Measurements from ENCODE around the gene COX8A. TPM values are rescaled to one million over a fixed set of nuclear protein-coding genes. Genes with fewer than 3 reads are reported as not detected.

The COX8A gene
- total and polyA plus RNA-seq, 3 experiments from 2014 or later = 373 to 424 (median 388) TPM

DNA sequence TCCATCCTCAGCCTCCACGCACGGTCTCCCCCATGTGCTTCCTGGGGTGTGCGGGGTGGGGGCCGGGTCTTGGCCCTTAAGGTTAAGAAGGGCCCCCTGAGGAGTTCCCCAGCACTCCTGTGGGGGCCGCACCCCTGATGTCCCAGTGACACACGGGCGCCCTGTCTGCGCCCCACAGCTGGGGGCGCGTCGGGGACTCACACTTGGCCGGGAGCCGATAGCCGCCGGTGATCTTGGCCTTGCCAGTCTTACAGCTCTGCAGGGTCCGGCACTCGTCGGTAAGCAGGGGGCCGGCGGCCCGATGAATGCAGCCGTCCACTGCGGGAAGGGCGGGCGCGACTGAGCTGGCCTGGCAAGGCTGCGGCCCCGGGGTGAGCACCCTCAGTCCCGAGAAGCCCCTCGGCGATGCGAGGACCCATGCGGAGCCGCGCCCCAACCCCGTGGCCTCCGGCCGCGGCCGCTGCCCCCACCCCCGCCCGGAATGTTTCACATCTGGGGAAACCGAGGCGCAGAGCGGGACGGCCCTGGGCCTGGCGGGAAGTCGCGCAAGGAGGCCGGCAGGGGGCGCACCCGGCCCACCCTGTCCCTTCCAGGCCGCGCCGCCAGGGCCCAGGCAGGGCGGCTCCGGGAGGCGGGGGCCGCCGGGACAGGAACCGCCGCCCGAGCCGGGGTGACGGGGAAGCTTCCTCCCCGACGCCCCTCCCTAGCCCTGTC lies 25.8 kb downstream of the COX8A start:
- H3K36me3 ChIP-seq (ENCODE audit: insufficient read depth, low read length) = peaks cover 4% of the 10 kb centered on the region
- ChIA-PET POLR2A (interaction anchor here (1.0 to 1.2 kb wide), 3 partner anchors 14 to 112 kb away, joined by 3 read pairs; partner anchors contain the start of gene OTUB1), CTCF (interaction anchor here (0.7 to 4.9 kb wide), 36 partner anchors 9 to 331 kb away, joined by 3 to 64 read pairs (median 4); partner anchors contain the start of genes CATSPERZ, COX8A, FERMT3 and MACROD1)
- no peak overlapping the region for H3K27ac ChIP-seq (ENCODE audit: low read depth, low read length)
- H3K9me3 ChIP-seq (ENCODE audit: low read length) = no peaks in the 10 kb centered on the region
- no peak overlapping the region for H3K4me3 ChIP-seq (ENCODE audit: low read length)
- peaks cover 7% of the 10 kb centered on the region for H3K4me1 ChIP-seq (ENCODE audit: insufficient read depth, low read length)
- Mint-ChIP-seq H3K4me3 (peak overlapping the region in 5 of 7 donors; percentile 54 to 84 (median 60)), H3K36me3 (peaks cover 0 to 32% (median 0%) of the 10 kb centered on the region in 3 donors), H3K27ac (peak overlapping the region in 1 of 8 donors; percentile 33), H3K4me1 (peaks cover 0 to 24% (median 4%) of the 10 kb centered on the region in 3 donors), H3K27me3 (no peaks in the 10 kb centered on the region), H3K9me3 (no peaks in the 10 kb centered on the region)
- peak; percentile 67 to 78 (median 70) for DNase-seq
- H3K27me3 ChIP-seq (ENCODE audit: insufficient read depth, low read length, poor library complexity, severe bottlenecking) = no peaks in the 10 kb centered on the region

- POLR2A ChIA-PET = interaction anchor here (1.0 to 1.2 kb wide), 4 partner anchors 15 to 113 kb away, joined by 3 read pairs; partner anchors contain the start of gene OTUB1
- H3K36me3 Mint-ChIP-seq = peaks cover 0 to 25% (median 0%) of the 10 kb centered on the region in 3 donors
- Histone ChIP-seq H3K36me3 (ENCODE audit: insufficient read depth, low read length) (peaks cover 4% of the 10 kb centered on the region), H3K4me1 (ENCODE audit: insufficient read depth, low read length) (peaks cover 7% of the 10 kb centered on the region), H3K9me3 (ENCODE audit: low read length) (no peaks in the 10 kb centered on the region), H3K4me3 (ENCODE audit: low read length) (no peak overlapping the region), H3K27me3 (ENCODE audit: insufficient read depth, low read length, poor library complexity, severe bottlenecking) (no peaks in the 10 kb centered on the region), H3K27ac (ENCODE audit: low read depth, low read length) (no peak overlapping the region)
- peak overlapping the region in 5 of 7 donors; percentile 24 to 70 (median 28) for H3K4me3 Mint-ChIP-seq
- peaks cover 0 to 24% (median 4%) of the 10 kb centered on the region in 3 donors for H3K4me1 Mint-ChIP-seq
- H3K27ac Mint-ChIP-seq = peak overlapping the region in 1 of 8 donors; percentile 20
- CTCF ChIA-PET = interaction anchor here (0.7 to 4.9 kb wide), 31 partner anchors 11 to 330 kb away, joined by 3 to 64 read pairs (median 3); partner anchors contain the start of genes CATSPERZ, FERMT3, MACROD1 and STIP1
- no peaks in the 10 kb centered on the region for H3K9me3 Mint-ChIP-seq
- no peaks in the 10 kb centered on the region for H3K27me3 Mint-ChIP-seq
- DNase-seq = no peak
These were observed 26.5 kb downstream of the COX8A start for GRCh38 chr11:64000740-64001483.

GRCh38 chr11:64001484-64002420 lies 27.3 kb downstream of the COX8A start:
- H3K9me3 Mint-ChIP-seq = no peaks in the 10 kb centered on the region
- POLR2A ChIA-PET = interaction anchor here (0.6 to 1.1 kb wide), 2 partner anchors 16 to 120 kb away, joined by 3 read pairs; partner anchors contain the start of gene OTUB1
- peak overlapping the region; percentile 16 to 70 (median 24) for H3K4me3 Mint-ChIP-seq

DNA sequence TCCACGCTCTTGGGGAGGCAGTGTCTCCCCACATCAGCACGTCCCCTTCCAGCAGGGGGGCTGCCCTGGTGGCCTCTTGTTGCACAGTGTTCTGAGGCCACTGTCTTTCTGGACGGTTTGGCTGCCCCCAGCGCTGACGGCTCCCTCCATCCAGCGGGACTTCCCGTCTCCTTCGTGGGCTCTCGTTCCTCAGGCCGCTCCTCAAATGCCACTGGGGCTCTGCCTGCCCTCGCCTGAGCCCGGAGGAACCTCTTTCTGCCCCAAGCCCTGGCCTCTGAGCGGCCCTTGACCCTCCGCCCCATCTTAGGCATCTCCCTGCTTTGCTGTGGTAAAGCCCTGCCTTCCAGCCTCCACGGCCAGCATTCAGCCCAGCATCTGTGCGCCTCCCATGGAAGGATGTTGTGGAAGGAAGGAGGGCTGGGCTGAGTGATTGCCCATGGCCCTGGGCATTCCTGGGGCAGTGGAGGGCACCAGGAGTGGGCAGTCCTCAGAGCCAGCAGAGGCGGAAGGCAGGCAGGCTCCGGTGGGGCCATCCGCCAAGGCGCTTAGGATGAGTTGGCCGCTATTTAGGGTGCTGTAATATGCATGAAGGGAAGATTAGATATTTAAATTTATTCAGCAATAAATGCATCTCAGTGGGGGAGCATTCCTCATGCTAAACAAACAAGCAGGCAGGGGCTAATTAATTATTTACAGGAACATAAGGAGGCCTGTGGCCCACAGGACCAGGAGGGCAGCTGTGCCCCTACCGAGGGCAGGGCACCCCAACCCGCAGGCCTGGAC lies 29.6 kb downstream of the COX8A start:
- ChIA-PET CTCF (interaction anchor here (4.9 kb wide), 1 partner anchor 146 kb away, joined by 64 read pairs; no protein-coding TSS in a partner anchor), POLR2A (no interaction called here)
- no peak for DNase-seq
- H3K27me3 ChIP-seq (ENCODE audit: insufficient read depth, low read length, poor library complexity, severe bottlenecking) = peaks cover 5% of the 10 kb centered on the region
- no peak overlapping the region for H3K27ac ChIP-seq (ENCODE audit: low read depth, low read length)
- H3K36me3 ChIP-seq (ENCODE audit: insufficient read depth, low read length) = no peaks in the 10 kb centered on the region
- H3K4me3 Mint-ChIP-seq = no peak overlapping the region
- H3K4me1 Mint-ChIP-seq = peaks cover 9 to 25% (median 14%) of the 10 kb centered on the region in 3 donors
- no peaks in the 10 kb centered on the region for H3K36me3 Mint-ChIP-seq
- no peaks in the 10 kb centered on the region for H3K9me3 ChIP-seq (ENCODE audit: low read length)
- H3K4me3 ChIP-seq (ENCODE audit: low read length) = no peak overlapping the region
- H3K27me3 Mint-ChIP-seq = peaks cover 18 to 27% of the 10 kb centered on the region in 2 donors
- H3K4me1 ChIP-seq (ENCODE audit: insufficient read depth, low read length) = peaks cover 7% of the 10 kb centered on the region
- no peaks in the 10 kb centered on the region for H3K9me3 Mint-ChIP-seq
- H3K27ac Mint-ChIP-seq = no peak overlapping the region

More at GRCh38 chr11:64001484-64002420, 27.3 kb downstream of the COX8A start:
- Mint-ChIP-seq H3K27ac (peak overlapping the region in 3 of 8 donors; percentile 4 to 20 (median 16)), H3K27me3 (peaks cover 4 to 7% of the 10 kb centered on the region in 2 donors), H3K4me1 (peaks cover 2 to 26% (median 4%) of the 10 kb centered on the region in 3 donors), H3K36me3 (peaks cover 0 to 16% (median 0%) of the 10 kb centered on the region in 3 donors)
- no peaks in the 10 kb centered on the region for H3K27me3 ChIP-seq (ENCODE audit: insufficient read depth, low read length, poor library complexity, severe bottlenecking)
- H3K27ac ChIP-seq (ENCODE audit: low read depth, low read length) = no peak overlapping the region
- no peak for DNase-seq
- H3K9me3 ChIP-seq (ENCODE audit: low read length) = no peaks in the 10 kb centered on the region
- peaks cover 7% of the 10 kb centered on the region for H3K4me1 ChIP-seq (ENCODE audit: insufficient read depth, low read length)
- peaks cover 4% of the 10 kb centered on the region for H3K36me3 ChIP-seq (ENCODE audit: insufficient read depth, low read length)
- H3K4me3 ChIP-seq (ENCODE audit: low read length) = no peak overlapping the region
- CTCF ChIA-PET = interaction anchor here (0.5 to 4.9 kb wide), 16 partner anchors 13 to 329 kb away, joined by 3 to 64 read pairs (median 4); partner anchors contain the start of gene CATSPERZ

DNA sequence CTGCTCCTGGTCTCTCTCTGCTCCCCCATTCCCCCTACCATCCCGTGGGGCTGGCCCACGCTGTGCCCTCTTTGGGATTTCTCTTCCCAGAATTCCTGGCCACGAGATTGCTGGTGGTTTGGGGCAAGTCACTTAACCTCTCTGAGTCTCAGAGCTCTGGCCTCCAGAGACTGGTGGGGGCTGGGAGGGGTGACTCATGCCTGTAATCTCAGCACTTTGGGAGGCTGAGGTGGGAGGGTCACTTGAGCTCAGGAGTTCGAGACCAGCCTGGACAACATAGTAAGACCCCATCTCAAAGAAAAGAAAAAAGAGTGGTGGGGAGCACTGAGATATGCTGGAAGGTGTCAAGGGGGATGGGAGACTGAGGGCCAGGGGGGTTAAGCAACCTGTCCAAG lies 30.2 kb downstream of the COX8A start:
- Mint-ChIP-seq H3K9me3 (no peaks in the 10 kb centered on the region), H3K4me1 (peaks cover 9 to 19% (median 14%) of the 10 kb centered on the region in 3 donors), H3K36me3 (no peaks in the 10 kb centered on the region), H3K27me3 (peaks cover 18 to 28% of the 10 kb centered on the region in 2 donors), H3K4me3 (no peak overlapping the region), H3K27ac (no peak overlapping the region)
- Histone ChIP-seq H3K9me3 (ENCODE audit: low read length) (no peaks in the 10 kb centered on the region), H3K36me3 (ENCODE audit: insufficient read depth, low read length) (no peaks in the 10 kb centered on the region), H3K4me3 (ENCODE audit: low read length) (no peak overlapping the region), H3K27me3 (ENCODE audit: insufficient read depth, low read length, poor library complexity, severe bottlenecking) (peaks cover 5% of the 10 kb centered on the region), H3K27ac (ENCODE audit: low read depth, low read length) (no peak overlapping the region), H3K4me1 (ENCODE audit: insufficient read depth, low read length) (peaks cover 7% of the 10 kb centered on the region)
- POLR2A ChIA-PET = no interaction called here
- DNase-seq = no peak
- CTCF ChIA-PET = no interaction called here

DNA sequence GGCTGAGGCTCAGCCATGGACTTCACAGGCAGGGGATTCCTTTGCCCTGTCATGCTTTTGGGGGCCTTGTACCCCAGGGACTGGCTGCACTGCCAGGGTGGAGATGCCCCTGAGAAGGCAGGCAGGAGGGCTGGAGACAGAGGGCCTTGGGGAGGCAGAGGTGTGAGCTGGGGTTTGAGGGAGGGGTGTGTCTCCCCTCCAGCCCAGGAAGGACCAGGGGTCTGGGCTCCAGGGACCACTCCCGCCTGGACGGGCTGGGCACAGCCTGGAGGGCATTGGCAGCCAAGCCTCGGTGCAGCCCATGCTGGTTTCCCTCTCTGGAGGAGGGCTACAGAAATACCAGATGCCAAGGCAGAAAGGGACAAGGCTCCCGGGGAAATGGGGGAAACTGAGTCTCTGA lies 31.3 kb downstream of the COX8A start:
- Histone ChIP-seq H3K36me3 (ENCODE audit: insufficient read depth, low read length) (no peaks in the 10 kb centered on the region), H3K27me3 (ENCODE audit: insufficient read depth, low read length, poor library complexity, severe bottlenecking) (peaks cover 5% of the 10 kb centered on the region), H3K4me3 (ENCODE audit: low read length) (no peak overlapping the region), H3K9me3 (ENCODE audit: low read length) (no peaks in the 10 kb centered on the region), H3K27ac (ENCODE audit: low read depth, low read length) (no peak overlapping the region), H3K4me1 (ENCODE audit: insufficient read depth, low read length) (no peaks in the 10 kb centered on the region)
- H3K9me3 Mint-ChIP-seq = no peaks in the 10 kb centered on the region
- POLR2A ChIA-PET = no interaction called here
- peaks cover 18 to 28% of the 10 kb centered on the region in 2 donors for H3K27me3 Mint-ChIP-seq
- CTCF ChIA-PET = no interaction called here
- no peak overlapping the region for H3K27ac Mint-ChIP-seq
- DNase-seq = no peak
- H3K36me3 Mint-ChIP-seq = peaks cover 0 to 7% (median 0%) of the 10 kb centered on the region in 3 donors
- H3K4me1 Mint-ChIP-seq = peaks cover 9 to 16% (median 14%) of the 10 kb centered on the region in 3 donors
- H3K4me3 Mint-ChIP-seq = no peak overlapping the region
